Measurements from ENCODE around the gene MCM8.

MCM8 gene

DNA sequence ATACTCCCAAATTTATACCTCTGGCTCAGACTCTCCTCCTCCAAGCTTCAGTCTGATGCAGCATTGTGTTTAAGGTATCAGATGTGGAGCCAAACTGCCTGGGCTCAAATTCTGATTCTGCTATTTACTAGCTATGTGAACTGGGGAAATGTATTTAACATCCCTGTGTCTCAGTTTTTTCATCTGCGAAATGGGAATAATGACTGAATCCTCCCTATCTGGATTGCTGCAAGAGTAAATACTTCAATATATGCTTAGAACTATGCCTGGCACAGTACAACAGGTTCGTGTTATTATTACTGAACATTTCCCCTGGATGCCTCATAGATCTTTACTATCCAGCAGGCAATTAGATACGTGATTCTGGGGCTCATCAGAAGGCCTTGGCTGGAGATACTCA lies 97.9 kb downstream of the MCM8 start:
- DNase-seq: no peak
